ENCODE data around the gene SULT4A1.

The SULT4A1 gene

GRCh38 chr22:43892183-43892894, 30.0 kb upstream of the SULT4A1 start:
- H3K27me3 Mint-ChIP-seq, result peaks cover 43% of the 10 kb centered on the region
- H3K27ac Mint-ChIP-seq, result no peak overlapping the region
- no peaks in the 10 kb centered on the region for H3K9me3 Mint-ChIP-seq
- DNase-seq (no peak), ATAC-seq (no peak)
- no peaks in the 10 kb centered on the region for H3K36me3 Mint-ChIP-seq (ENCODE audit: low read depth)
- H3K4me1 Mint-ChIP-seq, result no peaks in the 10 kb centered on the region
- H3K4me3 Mint-ChIP-seq, result no peak overlapping the region

GRCh38 chr22:43891360-43892182, 29.3 kb upstream of the SULT4A1 start, which contains the start of gene PNPLA5:
Gene PNPLA5 (minus strand): TSS chr22:43892013. CDS start chr22:43891880, 133 bp downstream.
- Mint-ChIP-seq H3K27me3 (peaks cover 49% of the 10 kb centered on the region), H3K4me1 (no peaks in the 10 kb centered on the region), H3K9me3 (no peaks in the 10 kb centered on the region), H3K4me3 (no peak within 1 kb of the TSS), H3K27ac (no peak within 1 kb of the TSS), H3K36me3 (ENCODE audit: low read depth) (no peaks in the 10 kb centered on the region)
- peak; percentile 25 for ATAC-seq
- DNase-seq, result peak; percentile 49

GRCh38 chr22:43890901-43891331, 28.6 kb upstream of the SULT4A1 start:
- H3K27me3 Mint-ChIP-seq, result peaks cover 51% of the 10 kb centered on the region

GRCh38 chr22:43889860-43890253, 27.5 kb upstream of the SULT4A1 start:
- no peaks in the 10 kb centered on the region for H3K36me3 Mint-ChIP-seq (ENCODE audit: low read depth)
- DNase-seq, result no peak
- no peak for ATAC-seq
- H3K4me3 Mint-ChIP-seq, result no peak overlapping the region
- no peaks in the 10 kb centered on the region for H3K9me3 Mint-ChIP-seq
- peaks cover 55% of the 10 kb centered on the region for H3K27me3 Mint-ChIP-seq
- no peaks in the 10 kb centered on the region for H3K4me1 Mint-ChIP-seq
- H3K27ac Mint-ChIP-seq, result no peak overlapping the region

More at GRCh38 chr22:43890901-43891331, 28.6 kb upstream of the SULT4A1 start:
- Mint-ChIP-seq H3K36me3 (ENCODE audit: low read depth) (no peaks in the 10 kb centered on the region), H3K4me1 (no peaks in the 10 kb centered on the region), H3K9me3 (no peaks in the 10 kb centered on the region), H3K27ac (no peak overlapping the region), H3K4me3 (no peak overlapping the region)
- ATAC-seq (no peak), DNase-seq (no peak)

DNA sequence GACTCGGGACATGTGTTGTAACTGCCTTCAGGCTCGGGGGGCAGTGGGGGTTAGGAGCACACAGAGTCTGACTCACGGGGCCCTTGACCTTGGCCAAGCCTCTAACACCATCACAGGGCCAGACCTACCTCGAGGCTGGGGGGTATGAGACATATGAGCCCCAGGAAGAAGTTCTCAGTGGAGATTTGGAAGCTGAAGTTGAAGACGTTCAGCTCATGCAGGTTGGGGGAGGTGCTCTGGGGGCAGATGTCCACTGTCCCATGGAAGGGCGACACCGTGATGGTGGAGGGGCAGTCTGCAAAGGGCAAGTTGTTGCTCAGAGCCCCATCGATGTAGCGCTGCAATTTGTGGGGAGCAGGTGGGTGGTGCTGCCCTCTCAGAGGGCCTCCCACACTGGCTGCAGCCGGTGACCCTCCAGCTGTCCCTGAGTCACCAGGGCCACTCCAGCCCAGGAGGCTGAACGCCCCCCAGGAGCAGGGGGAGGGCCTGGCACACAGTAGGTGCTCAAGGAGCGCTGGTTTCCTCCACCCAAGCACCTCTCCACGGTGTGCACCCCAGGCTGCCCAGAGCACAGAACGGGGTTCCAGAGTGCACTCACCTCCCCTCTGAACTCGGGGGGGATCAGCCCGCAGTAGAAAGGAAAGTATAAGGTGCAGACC, 27.0 kb upstream of the SULT4A1 start:
- ATAC-seq (no peak), DNase-seq (no peak)
- no peak overlapping the region for H3K27ac Mint-ChIP-seq
- no peaks in the 10 kb centered on the region for H3K4me1 Mint-ChIP-seq
- H3K4me3 Mint-ChIP-seq, result no peak overlapping the region
- H3K27me3 Mint-ChIP-seq, result peaks cover 55% of the 10 kb centered on the region
- no peaks in the 10 kb centered on the region for H3K36me3 Mint-ChIP-seq (ENCODE audit: low read depth)
- no peaks in the 10 kb centered on the region for H3K9me3 Mint-ChIP-seq

- H3K27ac Mint-ChIP-seq, result no peak overlapping the region
- no peak for DNase-seq
- H3K9me3 Mint-ChIP-seq, result no peaks in the 10 kb centered on the region
- H3K4me1 Mint-ChIP-seq, result no peaks in the 10 kb centered on the region
- H3K4me3 Mint-ChIP-seq, result no peak overlapping the region
- peaks cover 51% of the 10 kb centered on the region for H3K27me3 Mint-ChIP-seq
- no peaks in the 10 kb centered on the region for H3K36me3 Mint-ChIP-seq (ENCODE audit: low read depth)
- no peak for ATAC-seq
Measured at GRCh38 chr22:43888740-43889139, 26.4 kb upstream of the SULT4A1 start.

DNA sequence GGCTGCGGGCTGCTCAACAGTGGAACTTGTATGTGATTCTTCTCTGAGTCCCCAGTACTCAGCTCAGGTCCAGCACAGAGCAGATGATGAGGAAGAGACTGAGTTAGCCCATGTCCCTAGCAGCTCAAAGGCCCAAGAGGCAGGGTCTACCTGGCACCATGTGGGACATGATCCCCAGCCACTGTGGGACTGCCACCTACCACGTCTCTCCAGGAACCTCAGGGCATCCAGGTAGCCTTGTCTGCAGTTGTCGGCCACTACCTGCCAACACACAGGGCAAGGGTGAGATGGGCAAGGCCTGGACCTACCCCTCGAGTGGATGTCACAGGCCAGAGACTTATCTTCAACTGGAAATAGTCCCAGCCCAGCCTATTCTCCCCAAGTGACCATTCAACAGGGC, 25.1 kb upstream of the SULT4A1 start:
- Mint-ChIP-seq H3K27ac (no peak overlapping the region), H3K4me1 (no peaks in the 10 kb centered on the region), H3K4me3 (no peak overlapping the region), H3K27me3 (peaks cover 44% of the 10 kb centered on the region), H3K36me3 (ENCODE audit: low read depth) (no peaks in the 10 kb centered on the region), H3K9me3 (no peaks in the 10 kb centered on the region)
- DNase-seq, result no peak
- ATAC-seq, result no peak

DNA sequence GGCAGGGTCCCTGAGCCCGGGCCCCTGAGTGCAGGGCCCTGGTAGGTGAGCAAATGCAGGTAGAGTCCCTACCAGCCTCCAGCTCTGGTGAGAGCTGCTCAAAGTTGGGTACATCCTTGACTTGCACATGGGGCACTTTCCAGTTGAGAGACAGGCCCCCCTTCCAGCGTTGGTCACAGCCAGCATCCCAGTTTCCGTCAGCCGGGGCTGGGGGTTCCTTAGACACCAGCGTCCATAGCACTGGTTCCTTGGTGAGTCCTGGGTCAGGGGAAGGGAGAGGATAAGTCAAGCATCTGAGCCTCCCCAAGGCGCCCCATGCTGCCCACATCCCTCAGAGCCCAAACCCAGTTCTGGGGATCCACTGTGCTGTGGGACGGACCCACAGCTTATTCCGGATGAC, 23.9 kb upstream of the SULT4A1 start:
- Mint-ChIP-seq H3K4me1 (no peaks in the 10 kb centered on the region), H3K9me3 (no peaks in the 10 kb centered on the region), H3K27me3 (peaks cover 35% of the 10 kb centered on the region), H3K27ac (no peak overlapping the region), H3K4me3 (no peak overlapping the region), H3K36me3 (ENCODE audit: low read depth) (no peaks in the 10 kb centered on the region)
- ATAC-seq (no peak), DNase-seq (no peak)

- H3K4me3 Mint-ChIP-seq, result no peak overlapping the region
- no peaks in the 10 kb centered on the region for H3K4me1 Mint-ChIP-seq
- ATAC-seq (no peak), DNase-seq (no peak)
- H3K27me3 Mint-ChIP-seq, result peaks cover 34% of the 10 kb centered on the region
- no peaks in the 10 kb centered on the region for H3K36me3 Mint-ChIP-seq (ENCODE audit: low read depth)
- no peaks in the 10 kb centered on the region for H3K9me3 Mint-ChIP-seq
- H3K27ac Mint-ChIP-seq, result no peak overlapping the region
Measured at GRCh38 chr22:43885786-43886185, 23.5 kb upstream of the SULT4A1 start.

DNA sequence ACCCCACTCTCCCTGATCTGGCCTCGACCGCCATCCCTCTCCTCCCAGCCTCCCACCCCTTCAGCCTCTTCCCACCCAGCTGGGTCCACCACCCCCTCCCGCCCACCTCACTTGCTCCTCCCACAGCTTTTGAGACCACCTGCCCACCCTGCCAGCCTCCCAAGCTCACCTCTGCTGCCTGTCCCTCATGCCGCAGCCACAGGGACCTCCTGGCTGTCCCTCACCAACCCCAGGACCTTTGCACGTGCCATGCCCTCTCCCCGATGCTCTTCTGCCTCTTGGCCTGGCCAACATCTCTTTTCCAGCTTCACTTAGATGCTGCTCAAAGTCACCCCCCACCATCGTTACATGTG, 23.0 kb upstream of the SULT4A1 start:
- H3K27ac Mint-ChIP-seq, result no peak overlapping the region
- H3K9me3 Mint-ChIP-seq, result no peaks in the 10 kb centered on the region
- H3K4me1 Mint-ChIP-seq, result no peaks in the 10 kb centered on the region
- DNase-seq (no peak), ATAC-seq (no peak)
- no peaks in the 10 kb centered on the region for H3K36me3 Mint-ChIP-seq (ENCODE audit: low read depth)
- H3K27me3 Mint-ChIP-seq, result peaks cover 29% of the 10 kb centered on the region
- H3K4me3 Mint-ChIP-seq, result no peak overlapping the region

DNA sequence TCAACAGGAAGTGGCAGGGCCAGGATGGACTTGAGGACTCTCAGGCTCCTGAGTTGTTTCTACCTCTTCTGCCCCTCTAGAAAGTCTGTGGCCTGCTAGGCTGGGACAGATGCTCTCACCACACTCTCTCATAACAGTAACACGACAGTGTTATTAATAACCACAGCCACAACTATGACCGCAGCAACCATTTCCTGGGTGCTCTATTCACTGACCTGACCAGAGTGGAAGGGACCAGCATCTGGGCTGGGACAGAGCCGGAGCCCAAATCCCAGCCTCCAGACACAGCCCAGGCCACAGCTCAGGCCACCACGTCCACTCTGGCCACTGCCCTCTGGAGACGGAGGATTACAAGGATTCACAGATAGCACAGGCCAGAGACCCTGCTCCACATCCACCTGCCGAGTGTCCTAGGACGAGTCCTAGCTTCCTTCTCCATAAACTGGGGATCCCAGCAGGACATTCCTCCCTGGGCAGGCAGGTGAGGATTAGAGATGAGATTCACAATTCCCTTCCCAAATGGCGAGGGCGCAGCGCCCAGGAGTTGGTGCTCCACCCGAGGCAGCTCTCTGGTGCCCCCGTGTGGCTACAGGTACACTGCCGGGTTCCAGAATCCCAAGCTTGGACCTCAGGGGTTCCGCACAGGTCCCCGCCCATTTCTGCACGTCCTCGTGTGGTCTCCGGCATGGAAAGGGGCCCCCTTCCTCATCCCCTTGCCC, 22.4 kb upstream of the SULT4A1 start:
- H3K4me1 Mint-ChIP-seq, result no peaks in the 10 kb centered on the region
- peaks cover 25% of the 10 kb centered on the region for H3K27me3 Mint-ChIP-seq
- no peak overlapping the region for H3K27ac Mint-ChIP-seq
- H3K4me3 Mint-ChIP-seq, result no peak overlapping the region
- DNase-seq (peak; percentile 71), ATAC-seq (no peak)
- H3K36me3 Mint-ChIP-seq (ENCODE audit: low read depth), result no peaks in the 10 kb centered on the region
- no peaks in the 10 kb centered on the region for H3K9me3 Mint-ChIP-seq

GRCh38 chr22:43883719-43884415, 21.6 kb upstream of the SULT4A1 start:
- H3K9me3 Mint-ChIP-seq, result no peaks in the 10 kb centered on the region
- H3K4me1 Mint-ChIP-seq, result no peaks in the 10 kb centered on the region
- no peak overlapping the region for H3K27ac Mint-ChIP-seq
- peaks cover 21% of the 10 kb centered on the region for H3K27me3 Mint-ChIP-seq
- H3K36me3 Mint-ChIP-seq (ENCODE audit: low read depth), result no peaks in the 10 kb centered on the region
- DNase-seq (no peak), ATAC-seq (no peak)
- H3K4me3 Mint-ChIP-seq, result no peak overlapping the region

GRCh38 chr22:43883012-43883661, 20.8 kb upstream of the SULT4A1 start:
- H3K4me1 Mint-ChIP-seq, result no peaks in the 10 kb centered on the region
- no peak overlapping the region for H3K4me3 Mint-ChIP-seq
- peaks cover 20% of the 10 kb centered on the region for H3K27me3 Mint-ChIP-seq
- DNase-seq (peak; percentile 60), ATAC-seq (peak; percentile 51)
- no peak overlapping the region for H3K27ac Mint-ChIP-seq
- no peaks in the 10 kb centered on the region for H3K36me3 Mint-ChIP-seq (ENCODE audit: low read depth)
- no peaks in the 10 kb centered on the region for H3K9me3 Mint-ChIP-seq

All from activated naive CD8-positive, alpha-beta T cell treated with anti-CD3 and anti-CD28 coated beads, Interleukin-2, amount 50 U/mL, for 24 hours (primary cell).